Measurements from ENCODE around the gene SGK2. TPM values are rescaled to one million over a fixed set of nuclear protein-coding genes. Genes with fewer than 3 reads are reported as not detected.
"Not testable (repeated sequence)": the region's sequence is repeated elsewhere in the genome, so short reads cannot be mapped to it uniquely, and the experiment has no call there.

SGK2 gene
- total RNA-seq, 4 donors from 2014 or later, result 0.16 to 2.2 TPM; not detected in 2

GRCh38 chr20:43590036-43590391 is 31.2 kb downstream of the SGK2 start:
- no peaks in the 10 kb centered on the region for H3K9me3 ChIP-seq
- 20 to 26% methylated on average over 7 to 8 of the region's 9 CpGs for WGBS, 2 donors (ENCODE audit: low coverage in 1 of 2)
- peaks cover 0 to 24% (median 5%) of the 10 kb centered on the region in 3 donors for H3K4me1 ChIP-seq
- H3K27ac ChIP-seq, result peak overlapping the region; percentile 22 to 88 (median 82)
- ATAC-seq, result peak; percentile 8
- H3K27me3 ChIP-seq, result no peaks in the 10 kb centered on the region
- H3K4me3 ChIP-seq, result peak overlapping the region; percentile 46 to 71
- no peak for TF ChIP-seq CTCF (IDR thresholded peaks at IDR 0.05)
- no peak for TF ChIP-seq POLR2AphosphoS5 (IDR thresholded peaks at IDR 0.05)
- TF ChIP-seq POLR2A (IDR thresholded peaks at IDR 0.05), result no peak
- H3K36me3 ChIP-seq, result peaks cover 0 to 7% of the 10 kb centered on the region in 2 donors

GRCh38 chr20:43590392-43591303 is 31.8 kb downstream of the SGK2 start, which contains the start of gene IFT52:
Gene IFT52 (plus strand): TSS chr20:43590937. CDS start chr20:43594699, 3,762 bp downstream.
- WGBS, 2 donors (ENCODE audit: low coverage in 1 of 2), result 0 to 3% methylated on average over 6 to 18 of the region's 68 CpGs

GRCh38 chr20:43601960-43602359 is 43.1 kb downstream of the SGK2 start:
- not testable (repeated sequence) for H3K9me3 ChIP-seq, H3K4me1 ChIP-seq, H3K27ac ChIP-seq, H3K4me3 ChIP-seq, H3K27me3 ChIP-seq, ATAC-seq
- 81 to 88% methylated on average over 7 to 8 of the region's 8 CpGs for WGBS, 2 donors (ENCODE audit: low coverage in 1 of 2)
- H3K36me3 ChIP-seq, result peaks cover 0 to 86% of the 10 kb centered on the region in 2 donors

More at GRCh38 chr20:43590392-43591303, 31.8 kb downstream of the SGK2 start, which contains the start of gene IFT52:
- Histone ChIP-seq H3K9me3 (no peaks in the 10 kb centered on the region), H3K27me3 (no peaks in the 10 kb centered on the region), H3K4me1 (peaks cover 0 to 24% (median 5%) of the 10 kb centered on the region in 3 donors), H3K27ac (peak within 1 kb of the TSS; percentile 22 to 88 (median 82)), H3K36me3 (peaks cover 0 to 13% of the 10 kb centered on the region in 2 donors), H3K4me3 (peak within 1 kb of the TSS; percentile 46 to 71)
- ATAC-seq, result peak; percentile 99
- TF ChIP-seq POLR2AphosphoS5 (IDR thresholded peaks at IDR 0.05) (no peak), POLR2A (IDR thresholded peaks at IDR 0.05) (peak in 1 of 2 donors; percentile 22)

- no peaks in the 10 kb centered on the region for H3K27me3 ChIP-seq
- H3K27ac ChIP-seq, result no peak overlapping the region
- no peak for TF ChIP-seq POLR2AphosphoS5 (IDR thresholded peaks at IDR 0.05)
- no peak for TF ChIP-seq POLR2A (IDR thresholded peaks at IDR 0.05)
- no peak for TF ChIP-seq EP300 (IDR thresholded peaks at IDR 0.05)
- TF ChIP-seq CTCF (IDR thresholded peaks at IDR 0.05), result no peak
- H3K4me1 ChIP-seq, result no peaks in the 10 kb centered on the region
- no peaks in the 10 kb centered on the region for H3K9me3 ChIP-seq
- ATAC-seq, result no peak
- no peak overlapping the region for H3K4me3 ChIP-seq
- H3K36me3 ChIP-seq, result peaks cover 0 to 86% of the 10 kb centered on the region in 2 donors
- 86 to 100% methylated on average over 1 of the region's 1 CpG for WGBS, 2 donors (ENCODE audit: low coverage in 1 of 2)
These were observed 44.3 kb downstream of the SGK2 start for GRCh38 chr20:43603124-43603523.

GRCh38 chr20:43605715-43606114 is 46.9 kb downstream of the SGK2 start:
- H3K27me3 ChIP-seq, result no peaks in the 10 kb centered on the region
- H3K4me3 ChIP-seq, result no peak overlapping the region
- TF ChIP-seq POLR2A (IDR thresholded peaks at IDR 0.05) (no peak), CTCF (IDR thresholded peaks at IDR 0.05) (no peak), EP300 (IDR thresholded peaks at IDR 0.05) (no peak), POLR2AphosphoS5 (IDR thresholded peaks at IDR 0.05) (no peak)
- no peak for ATAC-seq
- no peak overlapping the region for H3K27ac ChIP-seq
- 94% methylated on average over 9 of the region's 9 CpGs for WGBS, 2 donors (ENCODE audit: low coverage in 1 of 2)
- peaks cover 0 to 67% of the 10 kb centered on the region in 2 donors for H3K36me3 ChIP-seq
- H3K9me3 ChIP-seq, result no peaks in the 10 kb centered on the region
- H3K4me1 ChIP-seq, result no peaks in the 10 kb centered on the region

GRCh38 chr20:43607278-43607677 is 48.5 kb downstream of the SGK2 start:
- H3K27ac ChIP-seq, H3K4me3 ChIP-seq, H3K9me3 ChIP-seq, ATAC-seq, H3K4me1 ChIP-seq, H3K27me3 ChIP-seq: not testable (repeated sequence)
- H3K36me3 ChIP-seq, result peaks cover 0 to 79% of the 10 kb centered on the region in 2 donors
- WGBS, 2 donors (ENCODE audit: low coverage in 1 of 2), result no CpG with 5 or more reads among the region's 30 CpGs

Data from gastroesophageal sphincter (tissue), 4 donors.